Adrenal gland (tissue), 5 donors: ENCODE results near the gene PPP1R10.

ENCODE experiments used
- POLR2A ChIP-seq, 2 donors: fragments of 450-650 bp; IDR thresholded peaks; one replicate each; pipeline ENCODE4 v1.6.1; 2017; ENCODE audit warnings: antibody characterized with exemption in 2 of 2, mild to moderate bottlenecking in 2 of 2, moderate library complexity in 1 of 2
- TF ChIP-seq, protein P1 (sequence below), 6 experiments: fragments of 450-650 bp in 4 of 6; fragments of 200-600 bp in 2 of 6; sonication (generic) in 1 of 6; IDR thresholded peaks; 1 replicate in 5 of 6; 2 replicates in 1 of 6; pipeline versions ENCODE4 v1.5.1 to v1.8.0; 2016 to 2021; ENCODE audit warnings: antibody characterized with exemption in 6 of 6, mild to moderate bottlenecking in 2 of 6, moderate library complexity in 1 of 6
- donor health status: DM: no; HTN: no; CAD: no.

- TF ChIP-seq, protein P1, sequence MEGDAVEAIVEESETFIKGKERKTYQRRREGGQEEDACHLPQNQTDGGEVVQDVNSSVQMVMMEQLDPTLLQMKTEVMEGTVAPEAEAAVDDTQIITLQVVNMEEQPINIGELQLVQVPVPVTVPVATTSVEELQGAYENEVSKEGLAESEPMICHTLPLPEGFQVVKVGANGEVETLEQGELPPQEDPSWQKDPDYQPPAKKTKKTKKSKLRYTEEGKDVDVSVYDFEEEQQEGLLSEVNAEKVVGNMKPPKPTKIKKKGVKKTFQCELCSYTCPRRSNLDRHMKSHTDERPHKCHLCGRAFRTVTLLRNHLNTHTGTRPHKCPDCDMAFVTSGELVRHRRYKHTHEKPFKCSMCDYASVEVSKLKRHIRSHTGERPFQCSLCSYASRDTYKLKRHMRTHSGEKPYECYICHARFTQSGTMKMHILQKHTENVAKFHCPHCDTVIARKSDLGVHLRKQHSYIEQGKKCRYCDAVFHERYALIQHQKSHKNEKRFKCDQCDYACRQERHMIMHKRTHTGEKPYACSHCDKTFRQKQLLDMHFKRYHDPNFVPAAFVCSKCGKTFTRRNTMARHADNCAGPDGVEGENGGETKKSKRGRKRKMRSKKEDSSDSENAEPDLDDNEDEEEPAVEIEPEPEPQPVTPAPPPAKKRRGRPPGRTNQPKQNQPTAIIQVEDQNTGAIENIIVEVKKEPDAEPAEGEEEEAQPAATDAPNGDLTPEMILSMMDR (IDR thresholded peaks at IDR 0.05): peak in 5 of 6 experiments; percentile 22 to 39 (median 35)
- TF ChIP-seq POLR2A (IDR thresholded peaks at IDR 0.05): peak; percentile 29
Observed at GRCh38 chr6:30626484-30627366, 9.7 kb upstream of the PPP1R10 start, which contains the start of gene ATAT1.
